ENCODE results near the gene IGSF9B.

Gene IGSF9B

DNA sequence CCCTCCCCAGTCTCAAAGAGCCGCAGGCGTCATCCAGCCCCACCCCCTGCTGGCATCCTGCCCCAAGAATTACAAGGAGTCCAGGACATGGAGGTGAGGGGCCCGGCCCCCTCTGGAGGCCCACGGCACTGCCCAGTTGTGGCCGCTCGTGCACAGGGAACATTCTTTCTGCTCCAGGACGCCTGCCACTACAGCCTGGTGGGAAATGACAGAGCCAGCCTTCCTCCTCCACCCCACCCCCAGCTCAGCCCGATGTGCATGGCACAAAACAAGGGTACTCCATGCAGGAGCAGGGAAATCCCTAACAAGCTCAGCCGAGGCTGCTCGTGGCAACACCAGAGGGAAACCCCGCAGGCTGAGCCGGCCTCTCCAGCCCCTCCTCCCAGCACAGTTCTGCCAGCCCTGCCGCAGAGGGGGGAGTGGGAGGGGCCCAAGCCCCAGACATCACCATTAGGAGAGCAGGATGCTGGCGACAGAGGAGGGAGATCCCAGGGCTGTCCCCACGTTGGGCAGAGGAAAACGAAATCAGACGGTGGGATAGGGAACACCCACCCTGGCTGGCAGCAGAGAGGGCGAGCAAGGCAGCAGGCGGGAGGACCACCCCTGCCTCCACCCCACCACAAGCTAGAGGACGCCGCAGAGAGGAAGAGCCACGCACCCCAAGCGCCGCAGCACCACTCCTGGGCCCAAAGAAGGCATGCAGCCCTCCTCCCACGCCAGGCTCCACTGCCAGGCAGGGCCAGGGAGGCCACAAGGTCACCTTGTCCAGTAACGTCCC is 10.0 kb downstream of the IGSF9B start:
- Histone ChIP-seq H3K79me2 (ENCODE audit: insufficient read depth, low read length) (no peaks in the 10 kb centered on the region), H3K36me3 (ENCODE audit: low read length) (no peaks in the 10 kb centered on the region), H3K27me3 (ENCODE audit: low read length) (no peaks in the 10 kb centered on the region), H3K4me3 (ENCODE audit: insufficient read depth, low read length, poor library complexity, severe bottlenecking) (no peak overlapping the region), H2AFZ (ENCODE audit: low read depth, low read length, severe bottlenecking) (no peak overlapping the region), H3K4me2 (ENCODE audit: low read depth, low read length, poor library complexity, severe bottlenecking) (no peak overlapping the region), H3K9ac (ENCODE audit: low read length) (no peak overlapping the region), H3F3A (ENCODE audit: insufficient read depth) (no peaks in the 10 kb centered on the region), H3K9me2 (replicated peaks; ENCODE audit: insufficient read depth, low read length) (no peaks in the 10 kb centered on the region), H4K20me1 (ENCODE audit: low read depth, low read length) (no peaks in the 10 kb centered on the region), H3K9me3 (ENCODE audit: insufficient read depth, low read length) (no peaks in the 10 kb centered on the region), H3K27ac (ENCODE audit: low read depth, low read length) (no peak overlapping the region)
- TF ChIP-seq, protein P1, sequence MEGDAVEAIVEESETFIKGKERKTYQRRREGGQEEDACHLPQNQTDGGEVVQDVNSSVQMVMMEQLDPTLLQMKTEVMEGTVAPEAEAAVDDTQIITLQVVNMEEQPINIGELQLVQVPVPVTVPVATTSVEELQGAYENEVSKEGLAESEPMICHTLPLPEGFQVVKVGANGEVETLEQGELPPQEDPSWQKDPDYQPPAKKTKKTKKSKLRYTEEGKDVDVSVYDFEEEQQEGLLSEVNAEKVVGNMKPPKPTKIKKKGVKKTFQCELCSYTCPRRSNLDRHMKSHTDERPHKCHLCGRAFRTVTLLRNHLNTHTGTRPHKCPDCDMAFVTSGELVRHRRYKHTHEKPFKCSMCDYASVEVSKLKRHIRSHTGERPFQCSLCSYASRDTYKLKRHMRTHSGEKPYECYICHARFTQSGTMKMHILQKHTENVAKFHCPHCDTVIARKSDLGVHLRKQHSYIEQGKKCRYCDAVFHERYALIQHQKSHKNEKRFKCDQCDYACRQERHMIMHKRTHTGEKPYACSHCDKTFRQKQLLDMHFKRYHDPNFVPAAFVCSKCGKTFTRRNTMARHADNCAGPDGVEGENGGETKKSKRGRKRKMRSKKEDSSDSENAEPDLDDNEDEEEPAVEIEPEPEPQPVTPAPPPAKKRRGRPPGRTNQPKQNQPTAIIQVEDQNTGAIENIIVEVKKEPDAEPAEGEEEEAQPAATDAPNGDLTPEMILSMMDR (IDR thresholded peaks at IDR 0.05; ENCODE audit: insufficient read depth, low read length, poor library complexity, severe bottlenecking), result no peak
- TF ChIP-seq EZH2phosphoT487 (conservative IDR thresholded peaks at IDR 0.05; ENCODE audit: low read length), result no peak

- H3K9me2 ChIP-seq (replicated peaks; ENCODE audit: insufficient read depth, low read length), result no peaks in the 10 kb centered on the region
- H3K27ac ChIP-seq (ENCODE audit: low read depth, low read length), result no peak overlapping the region
- H3K79me2 ChIP-seq (ENCODE audit: insufficient read depth, low read length), result no peaks in the 10 kb centered on the region
- H3F3A ChIP-seq (ENCODE audit: insufficient read depth), result no peaks in the 10 kb centered on the region
- no peak overlapping the region for H3K4me2 ChIP-seq (ENCODE audit: low read depth, low read length, poor library complexity, severe bottlenecking)
- no peak for TF ChIP-seq EZH2phosphoT487 (conservative IDR thresholded peaks at IDR 0.05; ENCODE audit: low read length)
- TF ChIP-seq, protein P1 (IDR thresholded peaks at IDR 0.05; ENCODE audit: insufficient read depth, low read length, poor library complexity, severe bottlenecking), result no peak
- H4K20me1 ChIP-seq (ENCODE audit: low read depth, low read length), result no peaks in the 10 kb centered on the region
- no peak overlapping the region for H3K4me3 ChIP-seq (ENCODE audit: insufficient read depth, low read length, poor library complexity, severe bottlenecking)
- H3K9ac ChIP-seq (ENCODE audit: low read length), result no peak overlapping the region
- H3K9me3 ChIP-seq (ENCODE audit: insufficient read depth, low read length), result no peaks in the 10 kb centered on the region
- no peaks in the 10 kb centered on the region for H3K36me3 ChIP-seq (ENCODE audit: low read length)
- H2AFZ ChIP-seq (ENCODE audit: low read depth, low read length, severe bottlenecking), result no peak overlapping the region
- H3K27me3 ChIP-seq (ENCODE audit: low read length), result no peaks in the 10 kb centered on the region
These were observed 10.7 kb downstream of the IGSF9B start for GRCh38 chr11:133946051-133946450.

DNA sequence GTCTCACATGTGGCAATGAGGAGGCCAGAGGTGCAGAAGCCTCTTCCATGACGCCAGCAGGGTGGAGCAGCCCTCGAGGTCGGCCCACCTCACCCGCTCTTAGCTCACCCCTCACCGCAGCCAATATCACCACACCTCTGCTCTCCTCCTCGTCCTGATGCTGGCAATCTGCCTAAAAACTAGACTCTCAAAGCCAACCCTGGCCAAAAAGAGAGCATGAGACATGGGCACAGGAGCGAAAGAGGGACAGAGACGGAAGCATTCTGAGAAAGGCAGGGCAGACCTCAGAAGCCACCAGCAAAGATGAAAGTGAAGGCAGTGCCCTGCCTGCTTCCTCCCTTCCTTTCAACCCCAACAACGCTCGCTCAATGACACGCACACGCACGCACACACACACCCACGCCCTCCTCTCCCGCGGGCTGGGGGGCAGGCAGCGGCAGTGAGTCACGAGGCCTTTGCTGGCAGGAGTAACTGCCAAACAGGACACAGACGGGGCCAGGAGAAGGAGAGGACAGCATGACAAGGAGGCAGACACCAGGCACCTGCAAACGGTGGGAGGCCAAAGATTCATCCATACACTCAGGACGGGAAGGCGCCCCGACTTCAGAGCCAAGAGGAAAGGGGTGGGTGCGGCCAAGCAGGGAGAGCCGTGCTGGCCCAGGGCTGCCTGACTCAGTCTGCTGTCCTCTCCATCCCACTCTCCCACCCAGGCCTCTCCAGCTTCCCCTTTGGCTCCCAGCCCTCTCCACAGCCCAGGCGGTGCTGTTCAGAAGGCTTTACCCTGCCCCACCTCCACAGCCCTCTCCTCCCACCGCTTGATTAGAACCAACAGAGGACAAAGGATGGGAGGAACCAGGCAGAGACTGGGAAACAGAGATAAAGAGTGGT is 11.4 kb downstream of the IGSF9B start:
- Histone ChIP-seq H3F3A (ENCODE audit: insufficient read depth) (no peaks in the 10 kb centered on the region), H4K20me1 (ENCODE audit: low read depth, low read length) (no peaks in the 10 kb centered on the region), H3K9me2 (replicated peaks; ENCODE audit: insufficient read depth, low read length) (no peaks in the 10 kb centered on the region), H3K27ac (ENCODE audit: low read depth, low read length) (no peak overlapping the region), H3K9me3 (ENCODE audit: insufficient read depth, low read length) (no peaks in the 10 kb centered on the region), H2AFZ (ENCODE audit: low read depth, low read length, severe bottlenecking) (no peak overlapping the region), H3K4me3 (ENCODE audit: insufficient read depth, low read length, poor library complexity, severe bottlenecking) (no peak overlapping the region), H3K79me2 (ENCODE audit: insufficient read depth, low read length) (no peaks in the 10 kb centered on the region), H3K36me3 (ENCODE audit: low read length) (no peaks in the 10 kb centered on the region), H3K9ac (ENCODE audit: low read length) (no peak overlapping the region), H3K27me3 (ENCODE audit: low read length) (no peaks in the 10 kb centered on the region), H3K4me2 (ENCODE audit: low read depth, low read length, poor library complexity, severe bottlenecking) (no peak overlapping the region)
- TF ChIP-seq, protein P1 (IDR thresholded peaks at IDR 0.05; ENCODE audit: insufficient read depth, low read length, poor library complexity, severe bottlenecking), result no peak
- TF ChIP-seq EZH2phosphoT487 (conservative IDR thresholded peaks at IDR 0.05; ENCODE audit: low read length), result no peak
